Stimulated activated naive CD8-positive, alpha-beta T cell treated with anti-CD3 and anti-CD28 coated beads, Interleukin-15, Interleukin-2, amounts not matched to agents 100 U/mL and 50 U/mL, for 24 hours (primary cell): ENCODE data around the gene ENTHD1.

Experiments
- ATAC-seq: fragments of 150-1000 bp; cut with Tn5 transposase; one replicate; pipeline ENCODE4 v1.10.0; 2021
- DNase-seq: peaks from one replicate; pipeline ENCODE4 v3.0.0; 2021

ENTHD1 gene, protein sequence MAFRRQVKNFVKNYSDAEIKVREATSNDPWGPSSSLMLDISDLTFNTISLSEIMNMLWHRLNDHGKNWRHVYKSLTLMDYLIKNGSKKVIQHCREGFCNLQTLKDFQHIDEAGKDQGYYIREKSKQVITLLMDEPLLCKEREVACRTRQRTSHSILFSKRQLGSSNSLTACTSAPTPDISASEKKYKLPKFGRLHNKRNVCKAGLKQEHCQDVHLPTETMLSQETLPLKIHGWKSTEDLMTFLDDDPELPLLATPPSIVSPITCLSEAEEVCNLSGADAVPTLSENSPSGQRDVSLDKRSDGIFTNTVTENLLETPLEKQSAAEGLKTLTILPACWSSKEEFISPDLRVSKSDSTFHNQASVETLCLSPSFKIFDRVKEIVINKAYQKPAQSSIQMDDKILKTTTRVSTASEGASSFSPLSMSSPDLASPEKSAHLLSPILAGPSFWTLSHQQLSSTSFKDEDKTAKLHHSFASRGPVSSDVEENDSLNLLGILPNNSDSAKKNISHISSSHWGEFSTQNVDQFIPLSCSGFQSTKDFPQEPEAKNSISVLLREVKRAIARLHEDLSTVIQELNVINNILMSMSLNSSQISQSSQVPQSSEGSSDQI

DNA sequence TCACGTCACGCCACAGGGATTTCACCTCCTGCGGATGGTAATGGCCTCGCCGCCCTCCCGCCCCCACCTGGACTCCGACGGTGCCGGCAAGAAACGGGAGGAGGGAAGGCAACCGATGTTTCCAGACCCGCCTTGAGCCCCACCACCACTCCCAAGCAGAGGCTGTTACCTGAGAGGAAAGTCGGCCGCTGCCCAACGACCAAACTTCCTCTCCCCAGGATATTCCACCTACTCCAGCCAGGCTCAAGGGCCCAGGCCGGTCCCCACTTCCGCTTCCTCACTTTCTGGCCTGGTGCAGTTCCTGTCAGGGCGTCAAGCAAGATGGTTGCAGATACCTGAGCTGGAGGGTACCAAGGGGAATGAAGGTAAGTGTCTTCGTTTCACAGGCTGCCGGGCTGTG lies at the start of gene ENTHD1:
ENTHD1 (minus strand) TSS at position 235 of the 400 bp plus-strand sequence. CDS start 6,012 bp downstream, outside the sequence.
- no peak for ATAC-seq
- DNase-seq = no peak

DNA sequence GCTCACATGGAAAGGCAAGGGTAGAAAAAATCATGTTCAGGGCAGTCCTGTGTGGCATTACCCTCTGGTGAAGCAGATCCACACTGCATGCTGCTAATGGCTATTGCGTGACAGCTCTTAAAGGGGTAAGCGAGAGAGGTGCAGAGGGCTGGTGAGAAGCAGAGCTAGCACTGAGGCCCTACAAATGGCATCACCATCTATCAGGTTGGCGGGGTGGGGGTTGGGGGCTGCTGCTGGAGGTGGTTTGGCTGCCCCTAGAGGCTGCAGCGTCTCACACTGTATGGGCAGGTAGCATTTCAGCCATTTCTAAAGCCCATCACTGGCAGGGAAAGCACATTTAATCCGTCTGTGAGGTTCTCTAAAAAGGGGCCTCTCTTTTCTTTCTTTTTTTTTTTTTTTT lies 49.8 kb upstream of the ENTHD1 start:
- peak; percentile 42 for ATAC-seq

DNA sequence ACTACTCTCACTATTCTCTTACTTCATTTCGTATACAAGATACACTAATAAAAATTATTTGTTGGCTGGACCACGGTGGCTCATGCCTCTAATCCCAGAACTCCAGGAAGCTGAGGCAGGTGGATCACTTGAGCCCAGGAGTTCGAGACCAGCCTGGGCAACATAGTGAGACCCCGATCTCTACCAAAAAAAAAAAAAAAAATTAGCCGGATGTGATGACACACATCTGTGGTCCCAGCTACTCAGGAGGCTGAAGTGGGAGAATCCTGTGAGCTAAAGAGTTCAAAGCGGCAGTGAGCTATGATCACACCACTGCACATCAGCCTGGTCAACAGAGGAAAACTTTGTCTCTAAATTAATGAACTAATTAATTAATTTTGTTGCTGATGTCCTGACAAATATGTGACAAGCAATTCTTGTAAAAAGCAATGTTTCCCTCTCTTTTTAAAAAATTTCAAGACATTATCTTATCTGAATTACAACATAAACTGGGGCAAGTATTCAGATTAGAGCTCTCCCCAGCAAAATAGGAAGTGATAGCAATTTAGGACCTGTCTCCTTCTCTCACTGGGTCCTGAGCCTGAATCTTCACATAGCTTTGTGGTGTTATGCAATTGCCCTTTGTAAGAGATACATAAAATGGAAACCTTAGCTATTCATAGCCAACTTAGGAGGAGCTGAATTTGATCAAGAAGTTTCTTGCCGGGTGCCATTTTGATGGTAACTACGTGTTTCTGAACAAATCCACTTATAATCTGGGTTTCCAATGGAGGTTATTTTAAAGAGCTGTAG lies 49.1 kb upstream of the ENTHD1 start:
- peak; percentile 29 for ATAC-seq
- no peak for DNase-seq

More for the DNA sequence above, 49.8 kb upstream of the ENTHD1 start:
- DNase-seq = peak; percentile 75

DNA sequence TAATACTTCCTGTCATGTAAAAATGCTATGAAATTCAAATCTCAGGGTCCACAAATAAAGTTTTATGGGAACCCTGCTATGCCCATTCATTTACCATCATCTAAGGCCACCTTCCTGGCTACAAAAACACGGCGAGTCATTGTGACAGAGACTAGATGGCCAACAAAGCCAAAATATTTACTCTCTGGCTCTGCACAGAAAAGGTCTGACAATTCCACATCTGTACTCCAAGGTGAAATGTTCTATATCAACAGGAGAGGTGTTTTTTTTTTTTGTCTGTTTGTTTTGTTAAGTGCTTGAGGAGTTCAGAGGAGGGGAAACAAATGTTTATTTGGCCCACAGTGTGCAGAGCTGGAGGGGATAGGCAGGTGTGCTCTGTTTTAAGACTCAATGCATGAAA lies 48.0 kb upstream of the ENTHD1 start:
- ATAC-seq (no peak), DNase-seq (no peak)

DNA sequence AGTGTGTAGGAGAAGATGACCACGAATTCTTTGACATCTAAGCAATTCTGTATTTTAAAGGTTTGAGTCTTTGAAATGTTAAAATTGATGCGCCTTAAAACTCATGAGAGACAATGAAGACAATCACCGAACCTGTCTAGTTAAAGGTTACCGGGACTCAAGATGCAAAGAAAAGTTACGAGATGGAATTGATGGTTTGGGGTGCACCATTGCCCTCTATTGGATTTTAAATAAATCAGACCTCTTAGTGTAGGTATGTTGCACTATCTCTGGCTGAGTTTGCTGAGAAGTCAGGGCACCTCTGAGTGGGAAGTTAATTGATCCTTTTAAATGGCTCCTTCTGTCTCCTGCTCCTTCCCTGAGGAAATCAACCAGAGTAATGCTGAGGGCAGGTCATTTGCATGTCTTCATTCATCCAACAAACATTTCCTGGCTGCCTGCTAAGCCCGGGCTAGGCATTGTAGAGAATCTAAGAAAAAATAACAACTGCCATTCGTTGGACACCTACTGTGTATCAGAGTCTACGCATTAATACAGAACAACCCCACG lies 47.3 kb upstream of the ENTHD1 start:
- DNase-seq (no peak), ATAC-seq (peak; percentile 20)

DNA sequence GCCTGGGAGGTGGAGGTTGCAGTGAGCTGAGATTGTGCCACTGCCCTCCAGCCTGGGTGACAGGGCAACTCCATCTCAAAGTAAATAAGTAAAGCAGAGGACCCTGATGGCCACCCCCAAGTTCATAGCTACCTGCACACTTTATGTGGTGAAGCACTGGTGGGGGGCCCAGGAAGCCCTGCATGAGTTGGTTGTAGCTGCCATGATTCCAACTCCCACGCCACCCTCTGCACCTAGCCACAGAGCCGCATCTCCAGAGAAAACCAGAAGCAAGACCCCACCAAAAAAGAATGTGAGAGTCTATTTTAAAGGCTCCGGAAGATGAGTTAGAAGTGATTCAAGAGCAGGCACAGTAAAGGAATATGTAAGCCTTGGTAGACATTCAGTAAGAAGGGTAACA lies 46.3 kb upstream of the ENTHD1 start:
- peak; percentile 15 for ATAC-seq
- DNase-seq = no peak

DNA sequence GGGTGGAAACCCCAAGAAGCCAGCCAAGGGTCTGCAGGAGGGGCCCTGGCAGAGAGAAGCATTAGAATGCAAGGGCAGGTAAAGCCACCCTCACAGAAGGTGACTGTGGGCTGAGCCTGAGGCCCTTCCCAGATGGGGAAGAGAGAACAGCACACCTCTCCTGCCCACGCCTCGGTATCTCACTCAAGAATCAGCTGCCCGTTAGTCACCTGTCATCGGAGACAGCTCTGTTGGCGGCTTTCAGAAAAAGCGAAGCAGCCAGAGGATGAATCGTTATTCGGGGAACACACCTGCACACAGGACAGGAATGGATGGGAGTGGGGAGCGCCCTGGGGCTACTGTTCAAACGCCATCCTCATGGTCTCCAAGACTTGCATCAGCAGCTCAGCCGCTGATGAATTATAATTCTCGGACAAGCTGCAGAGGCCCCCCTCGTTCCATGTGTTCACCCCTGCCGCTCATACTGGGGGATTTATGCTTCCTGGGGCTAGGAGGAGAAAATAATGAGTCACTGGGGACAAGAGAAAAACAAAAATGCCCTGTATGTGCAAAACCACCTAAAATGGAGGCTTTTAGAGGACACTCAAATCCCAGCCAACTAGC lies 45.0 kb upstream of the ENTHD1 start:
- peak; percentile 66 for DNase-seq
- ATAC-seq = peak; percentile 42

DNA sequence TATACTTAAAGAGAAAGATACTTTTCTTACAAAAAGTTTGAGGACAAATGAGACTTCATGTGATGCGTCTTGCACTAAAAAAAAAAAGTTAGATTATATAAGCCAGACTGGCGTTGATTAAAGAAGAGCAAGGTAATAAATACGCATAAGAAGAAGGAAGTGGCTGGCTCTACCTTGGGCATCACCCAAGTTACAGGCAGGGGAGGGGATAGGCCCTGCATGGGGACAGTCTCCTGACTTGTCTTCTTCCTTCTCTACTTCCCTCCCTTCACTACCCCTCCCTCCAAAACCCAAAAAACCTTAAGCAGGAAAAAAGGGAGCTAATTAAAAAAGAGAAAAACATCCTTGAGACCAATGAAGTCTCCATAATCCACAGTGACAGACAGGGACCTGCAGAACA lies 44.3 kb upstream of the ENTHD1 start:
- ATAC-seq (no peak), DNase-seq (no peak)

DNA sequence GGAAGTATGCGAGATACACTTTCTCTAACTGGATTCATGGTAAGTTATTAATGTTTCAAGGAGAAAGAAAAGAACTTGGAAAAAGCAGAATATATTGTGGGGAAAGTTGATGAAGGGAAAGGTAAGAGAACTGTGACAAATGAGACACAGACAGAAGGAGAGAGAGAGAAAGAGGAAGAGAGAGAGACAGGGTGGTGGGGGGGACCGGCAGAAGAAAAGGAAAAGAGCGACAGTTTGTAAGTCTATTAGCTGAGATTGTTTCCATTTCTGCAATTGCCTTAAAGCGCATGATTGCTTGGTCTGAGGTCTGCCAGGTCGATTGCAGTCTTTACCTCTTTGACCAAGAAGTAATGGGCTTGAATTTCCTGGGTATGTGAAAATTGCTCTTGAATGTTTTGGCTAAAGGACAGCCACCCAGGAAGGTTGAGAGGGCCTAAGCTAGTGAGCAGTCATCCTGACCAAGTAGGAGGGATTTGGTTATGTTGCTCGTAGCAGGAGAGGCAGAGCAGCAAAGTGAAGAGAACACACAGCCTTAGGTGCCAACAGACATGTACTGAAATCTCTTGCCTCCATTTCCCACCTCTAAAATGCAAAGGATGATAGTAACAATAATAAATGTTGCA lies 43.1 kb upstream of the ENTHD1 start:
- DNase-seq (no peak), ATAC-seq (no peak)

DNA sequence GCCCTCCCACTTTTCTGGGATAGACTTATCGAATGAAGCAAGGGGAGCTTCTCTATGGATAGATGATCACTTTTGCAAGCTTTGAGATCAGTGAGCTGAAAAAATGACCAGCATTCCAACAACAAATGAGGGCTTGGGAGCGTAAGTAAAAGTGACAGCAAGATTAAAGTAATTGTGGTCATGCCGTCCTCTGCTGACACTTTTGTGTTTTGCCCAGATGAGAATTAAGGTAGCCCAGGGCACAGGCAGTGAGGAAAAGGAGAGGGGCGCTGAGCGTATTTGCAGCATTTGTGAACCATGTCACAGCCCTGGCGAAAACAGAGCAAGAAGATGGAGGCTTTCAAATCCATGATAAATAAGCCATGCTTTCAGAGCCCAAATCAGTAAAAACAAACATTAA lies 42.1 kb upstream of the ENTHD1 start:
- no peak for ATAC-seq
- DNase-seq = no peak

DNA sequence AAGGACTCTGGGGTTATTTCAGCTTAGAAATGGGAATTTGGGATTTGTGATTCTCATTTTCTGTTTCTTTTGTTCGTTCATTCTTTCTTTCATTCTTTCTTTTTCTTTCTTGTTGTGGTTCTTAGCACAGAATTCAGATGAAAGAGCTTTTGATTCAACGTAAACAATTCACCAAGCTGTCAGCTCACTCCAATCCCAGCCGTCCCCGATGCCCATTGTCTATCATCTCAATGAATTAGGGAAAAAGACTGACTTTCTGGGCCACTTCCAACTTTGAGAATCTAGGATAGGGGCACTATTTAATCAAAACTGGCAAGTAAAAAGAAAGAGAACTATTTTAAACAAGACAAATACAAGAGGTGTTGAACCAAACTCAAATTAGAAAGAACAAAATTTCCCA lies 41.6 kb upstream of the ENTHD1 start:
- DNase-seq = no peak
- ATAC-seq = no peak

DNA sequence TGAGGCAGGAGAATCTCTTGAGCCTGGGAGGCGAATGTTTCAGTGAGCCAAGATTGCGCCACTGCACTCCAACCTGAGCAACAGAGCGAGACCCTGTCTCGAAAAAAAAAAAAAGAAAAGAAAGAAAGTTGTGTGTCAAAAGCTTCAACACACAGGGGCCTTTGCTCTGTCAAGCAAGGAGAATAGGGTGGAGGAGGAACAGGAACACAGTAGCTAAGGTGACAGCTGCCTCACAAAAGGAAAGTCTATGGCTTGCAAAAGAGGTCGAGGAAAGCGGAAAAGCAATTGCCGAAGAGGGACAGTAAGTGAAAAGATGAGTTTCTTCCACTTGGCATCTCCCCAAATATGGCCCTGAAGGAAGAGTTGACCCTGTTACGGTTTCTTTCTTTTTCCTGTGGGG lies 40.2 kb upstream of the ENTHD1 start:
- DNase-seq (peak; percentile 17), ATAC-seq (peak; percentile 3)

DNA sequence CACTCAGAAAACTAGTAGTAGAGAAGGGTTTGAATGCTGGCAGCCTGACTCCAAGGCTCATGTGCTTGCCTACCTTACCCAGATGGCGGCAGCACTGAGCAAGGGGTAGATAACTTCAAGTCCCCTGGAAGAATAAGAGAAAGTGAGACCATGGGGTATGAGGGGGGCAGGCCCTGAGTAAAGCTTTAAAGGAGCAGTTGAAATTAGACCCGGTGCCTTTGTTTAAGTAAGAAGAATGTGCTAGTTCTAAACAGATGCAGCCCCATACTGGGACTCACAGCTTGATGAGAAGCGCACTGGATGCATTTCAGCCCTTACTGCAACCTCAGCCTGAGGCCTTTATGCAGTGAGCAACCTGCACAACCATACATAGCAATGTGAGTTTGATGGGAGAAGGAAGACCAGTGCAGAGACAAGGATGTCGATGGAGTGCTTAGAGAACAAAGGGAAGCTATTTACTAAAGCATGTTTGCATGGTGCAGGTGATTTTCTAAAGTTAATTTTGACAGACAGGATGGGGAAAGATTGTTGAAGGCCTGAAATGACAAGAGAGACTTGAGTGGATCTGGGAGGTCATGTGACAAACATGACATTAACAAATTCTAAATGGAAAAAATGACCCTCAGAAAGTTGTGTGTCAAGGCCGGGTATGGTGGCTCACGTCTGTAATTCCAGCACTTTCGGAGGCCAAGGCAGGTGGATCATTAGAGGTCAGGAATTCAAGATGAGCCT lies 39.5 kb upstream of the ENTHD1 start:
- DNase-seq (peak; percentile 77), ATAC-seq (peak; percentile 41)

DNA sequence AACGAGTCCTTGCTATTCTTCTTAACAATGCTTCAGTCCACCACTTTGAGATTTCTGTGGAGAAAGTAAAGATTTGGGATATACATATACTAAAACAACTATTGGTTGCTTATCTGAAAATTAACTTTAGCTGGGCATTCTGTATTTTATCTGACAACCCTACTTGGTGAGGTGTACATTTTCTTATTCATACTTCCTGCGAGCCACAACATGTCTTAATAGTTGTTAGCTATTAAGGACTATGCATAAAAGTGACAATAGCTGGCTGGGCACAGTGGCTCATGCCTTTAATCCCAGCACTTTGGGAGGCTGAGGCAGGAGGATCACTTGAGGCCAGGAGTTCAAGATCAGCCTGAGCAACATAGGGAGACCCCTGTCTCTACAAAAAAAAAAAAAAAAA lies 38.6 kb upstream of the ENTHD1 start:
- DNase-seq (no peak), ATAC-seq (no peak)

DNA sequence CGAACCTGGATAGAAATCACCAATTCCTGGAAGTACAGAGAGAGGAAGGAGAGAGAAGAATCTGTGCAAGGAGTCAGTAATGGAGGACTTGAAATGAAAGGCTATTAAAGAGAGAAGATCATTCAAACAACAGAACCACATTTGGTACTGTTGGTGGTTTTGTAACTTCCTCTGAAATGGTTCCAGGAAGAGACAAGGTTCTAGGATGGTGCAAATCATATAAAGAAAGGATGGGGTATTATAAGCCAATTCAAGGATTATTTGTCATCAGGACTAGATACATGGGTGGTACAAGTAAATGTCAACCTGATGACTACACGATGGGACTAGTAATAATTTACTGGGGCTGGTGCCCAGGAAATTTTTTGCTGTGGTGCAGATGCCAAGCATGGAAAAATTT lies 37.7 kb upstream of the ENTHD1 start:
- peak; percentile 12 for DNase-seq
- ATAC-seq = peak; percentile 63

DNA sequence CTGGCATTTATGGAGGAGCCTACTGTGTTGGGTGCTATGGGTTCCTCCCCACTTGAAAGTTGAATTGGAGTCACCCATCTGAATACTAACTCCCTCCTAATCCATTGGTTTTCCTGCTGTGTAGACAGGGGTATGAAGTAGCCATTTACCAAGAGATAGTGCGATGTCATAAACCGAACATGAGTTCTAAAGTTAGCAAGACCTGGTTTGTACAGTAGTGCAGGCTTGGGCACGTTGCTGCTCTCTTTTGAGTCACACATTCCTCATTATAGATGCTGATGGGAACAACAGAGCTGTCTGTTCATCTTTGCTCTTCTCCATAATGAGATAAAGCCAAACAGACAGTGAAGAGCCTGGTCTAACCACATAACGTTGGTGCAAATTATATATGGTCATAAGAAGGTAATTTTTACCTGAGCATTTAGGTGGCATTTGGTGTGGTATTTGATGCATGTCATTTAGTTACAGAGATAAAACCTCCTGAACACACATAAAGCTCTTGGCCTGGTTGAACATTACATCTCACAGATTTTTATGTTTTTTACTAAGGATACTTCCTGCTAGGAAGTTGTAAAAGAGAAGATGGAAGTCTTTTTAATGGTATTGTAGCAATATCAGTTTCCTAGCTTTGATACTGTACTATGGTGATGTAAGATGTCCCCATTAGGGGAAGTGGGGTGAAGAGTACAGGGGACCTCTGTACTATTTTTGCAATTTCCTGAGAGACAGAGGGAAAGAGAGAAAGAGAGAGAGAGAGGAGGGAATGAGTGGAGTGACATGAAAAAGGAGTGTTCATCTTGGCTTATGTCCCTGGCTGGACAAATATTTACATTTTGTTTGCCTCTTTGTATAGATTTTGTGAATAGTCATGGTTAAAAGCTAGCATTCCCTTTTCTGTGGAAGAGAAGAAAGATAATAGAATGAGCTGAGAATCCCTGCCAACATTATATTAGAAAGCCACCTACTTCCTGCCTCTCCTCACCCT lies 35.3 kb upstream of the ENTHD1 start:
- DNase-seq = peak; percentile 13
- no peak for ATAC-seq

DNA sequence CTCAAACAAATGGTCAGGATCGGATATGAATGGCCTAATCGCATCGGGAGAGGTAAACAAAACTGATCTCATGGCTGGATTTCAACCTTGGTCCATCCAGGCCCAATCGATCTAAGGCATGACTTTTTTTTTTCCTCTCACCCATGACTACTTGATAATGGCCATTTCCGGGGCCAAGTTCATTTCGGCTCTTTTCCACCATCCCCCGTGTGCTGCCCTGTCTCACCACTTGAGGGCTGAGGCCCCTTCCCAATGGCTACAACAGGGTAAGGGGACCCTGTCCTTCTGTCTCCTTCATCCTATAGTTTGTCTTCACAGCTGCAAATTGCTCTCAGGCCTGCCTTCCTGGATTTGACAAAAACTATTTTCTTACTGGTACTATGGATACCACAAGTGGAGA lies 34.0 kb upstream of the ENTHD1 start:
- DNase-seq = peak; percentile 54
- ATAC-seq = peak; percentile 16

DNA sequence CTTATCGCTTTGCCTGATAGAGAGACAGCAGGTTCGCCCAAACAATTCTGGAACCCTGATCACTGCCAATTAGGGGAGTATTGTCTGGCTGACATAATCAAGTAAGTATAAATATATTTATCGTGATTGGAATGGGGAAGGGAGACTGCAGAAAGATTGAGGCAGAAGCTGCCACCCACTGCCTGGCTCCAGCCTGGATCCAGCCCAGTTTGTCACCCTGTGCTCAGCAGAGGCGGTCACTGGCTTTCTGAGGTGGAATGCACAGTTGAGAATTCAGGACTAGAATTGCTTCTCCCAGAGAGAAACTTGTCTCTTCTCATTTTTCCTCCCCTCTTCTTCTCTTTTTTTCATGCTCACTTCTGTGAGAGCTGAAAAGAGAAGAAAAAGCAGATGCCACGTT lies 33.2 kb upstream of the ENTHD1 start:
- no peak for ATAC-seq
- peak; percentile 42 for DNase-seq

DNA sequence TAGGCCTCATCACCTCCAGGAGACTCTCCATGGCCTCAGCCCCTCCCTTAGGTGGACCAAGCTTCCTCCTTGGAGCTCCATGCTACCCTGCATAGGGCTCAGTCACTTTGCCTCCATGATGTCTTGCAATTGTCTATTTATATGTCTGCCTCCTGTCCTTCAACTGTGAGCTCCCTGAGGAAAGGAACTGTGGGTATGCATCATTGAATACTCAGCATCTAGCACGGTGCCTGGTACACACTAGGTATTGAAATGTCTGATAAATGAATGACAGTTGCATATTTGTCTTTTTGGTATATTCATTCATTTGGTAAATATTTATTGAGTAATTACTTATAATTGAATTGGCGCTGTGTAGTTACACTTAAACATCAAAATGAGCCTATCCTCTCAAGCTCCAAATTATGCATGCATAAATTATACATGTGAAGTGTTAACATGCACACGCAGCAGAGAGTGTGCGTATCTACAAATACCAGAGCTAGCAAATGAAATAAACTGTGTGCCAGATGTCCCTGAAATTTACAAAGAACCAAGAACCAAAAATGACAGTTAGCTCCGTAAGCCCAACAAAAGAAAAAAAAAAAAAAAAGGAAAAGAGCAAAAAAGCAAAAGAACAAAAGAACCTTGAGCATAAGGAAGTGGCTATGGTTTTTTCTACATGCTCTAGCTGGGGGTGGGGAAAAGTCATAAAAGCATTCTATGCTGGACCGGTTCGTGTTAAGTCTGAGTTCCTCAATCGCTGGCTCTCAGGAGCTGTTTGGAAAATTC lies 32.5 kb upstream of the ENTHD1 start:
- DNase-seq (peak; percentile 18), ATAC-seq (peak; percentile 41)
